Activated CD8-positive, alpha-beta T cell treated with anti-CD3 and anti-CD28 coated beads for 36 hours (primary cell): Measurements from ENCODE around the gene TYW3. TPM values are rescaled to one million over a fixed set of nuclear protein-coding genes. Genes with fewer than 3 reads are reported as not detected.

Experiments
- ATAC-seq: fragments of 200-7000 bp; cut with Tn5 transposase; one replicate; pipeline ENCODE4 v1.10.0; 2021; ENCODE audit warnings: mild to moderate bottlenecking, moderate library complexity
- CTCF ChIA-PET: fragments of 350-600 bp; sonication (Branson Sonifier 250); formaldehyde crosslinking; loops from one replicate; lab custom pipeline; 2021; ENCODE audit warnings: antibody characterized with exemption; lab: Charles Lee
- POLR2A ChIA-PET: fragments of 350-600 bp; sonication (Branson Sonifier 250); formaldehyde crosslinking; loops from one replicate; lab custom pipeline; 2021; ENCODE audit warnings: antibody characterized with exemption; lab: Charles Lee
- DNase-seq: peaks from one replicate; pipeline ENCODE4 v3.0.0-alpha.2; 2020
- H3K27ac Mint-ChIP-seq: one replicate; pipeline ENCODE4 v1.8.0; 2021; ENCODE audit warnings: mild to moderate bottlenecking, mixed read lengths
- H3K27me3 Mint-ChIP-seq: one replicate; pipeline ENCODE4 v1.8.0; 2021; ENCODE audit warnings: mixed read lengths
- H3K36me3 Mint-ChIP-seq: one replicate; pipeline ENCODE4 v1.8.0; 2021; ENCODE audit warnings: low read depth, mixed read lengths
- H3K4me1 Mint-ChIP-seq: one replicate; pipeline ENCODE4 v1.8.0; 2021; ENCODE audit warnings: low read depth, mixed read lengths
- H3K4me3 Mint-ChIP-seq: one replicate; pipeline ENCODE4 v1.8.0; 2021; ENCODE audit warnings: mild to moderate bottlenecking, moderate library complexity, mixed read lengths
- H3K9me3 Mint-ChIP-seq: one replicate; pipeline ENCODE4 v1.8.0; 2021; ENCODE audit warnings: mixed read lengths
- CTCF ChIP-seq: fragments of 200-600 bp; IDR thresholded peaks from one replicate; pipeline ENCODE4 v1.8.0; 2022; ENCODE audit warnings: antibody characterized with exemption, mild to moderate bottlenecking
- intact Hi-C: fragments of 100-400 bp; cut with micrococcal nuclease; formaldehyde crosslinking; loops from one replicate; pipeline ENCODE4 v1.10.0; 2022
- total RNA-seq, 2 experiments: library from RNA; stranded (reverse); gene quantifications; one replicate each; pipeline ENCODE4 v1.2.3, GENCODE V29; 2021

TYW3 gene
- total RNA-seq, 2 experiments from 2014 or later: 22.0 to 24.4 TPM

- H3K9me3 Mint-ChIP-seq: no peaks in the 10 kb centered on the region
- ATAC-seq: no peak
- no peak for TF ChIP-seq CTCF
- peaks cover 15% of the 10 kb centered on the region for H3K27me3 Mint-ChIP-seq
- H3K4me1 Mint-ChIP-seq: no peaks in the 10 kb centered on the region
- ChIA-PET CTCF (interaction anchor here (0.8 kb wide), 1 partner anchor 426 kb away, joined by 3 read pairs; no protein-coding TSS in a partner anchor), POLR2A (no interaction called here)
- H3K36me3 Mint-ChIP-seq: no peaks in the 10 kb centered on the region
- DNase-seq: no peak
- intact Hi-C loops: no loop called here
- no peak overlapping the region for H3K4me3 Mint-ChIP-seq
- no peak overlapping the region for H3K27ac Mint-ChIP-seq
These were observed 44.6 kb downstream of the TYW3 start for GRCh38 chr1:74777525-74777924.

- Mint-ChIP-seq H3K9me3 (no peaks in the 10 kb centered on the region), H3K27ac (no peak overlapping the region), H3K27me3 (peaks cover 9% of the 10 kb centered on the region), H3K4me3 (no peak overlapping the region), H3K4me1 (no peaks in the 10 kb centered on the region), H3K36me3 (no peaks in the 10 kb centered on the region)
- POLR2A ChIA-PET: no interaction called here
- CTCF ChIA-PET: no interaction called here
- no peak for DNase-seq
- no peak for TF ChIP-seq CTCF
- ATAC-seq: no peak
- intact Hi-C loops: no loop called here
These were observed 46.8 kb downstream of the TYW3 start for GRCh38 chr1:74779750-74780149.

- POLR2A ChIA-PET: no interaction called here
- no peak for TF ChIP-seq CTCF
These were observed 47.6 kb downstream of the TYW3 start for GRCh38 chr1:74780594-74780993.

GRCh38 chr1:74785944-74786343 lies 53.0 kb downstream of the TYW3 start:
- Mint-ChIP-seq H3K4me1 (no peaks in the 10 kb centered on the region), H3K27me3 (peaks cover 10% of the 10 kb centered on the region), H3K9me3 (no peaks in the 10 kb centered on the region), H3K36me3 (no peaks in the 10 kb centered on the region), H3K27ac (no peak overlapping the region), H3K4me3 (no peak overlapping the region)
- intact Hi-C loops: no loop called here
- TF ChIP-seq CTCF: no peak
- ATAC-seq: no peak
- CTCF ChIA-PET: interaction anchor here (1.8 kb wide), 1 partner anchor 13 kb away, joined by 5 read pairs; no protein-coding TSS in a partner anchor
- POLR2A ChIA-PET: no interaction called here
- no peak for DNase-seq

More at GRCh38 chr1:74780594-74780993, 47.6 kb downstream of the TYW3 start:
- H3K4me3 Mint-ChIP-seq: no peak overlapping the region
- H3K9me3 Mint-ChIP-seq: no peaks in the 10 kb centered on the region
- H3K27me3 Mint-ChIP-seq: peaks cover 9% of the 10 kb centered on the region
- CTCF ChIA-PET: interaction anchor here (2.1 kb wide), 1 partner anchor 8 kb away, joined by 6 read pairs; no protein-coding TSS in a partner anchor
- no peaks in the 10 kb centered on the region for H3K4me1 Mint-ChIP-seq
- ATAC-seq (no peak), DNase-seq (no peak)
- intact Hi-C loops: no loop called here
- H3K27ac Mint-ChIP-seq: no peak overlapping the region
- no peaks in the 10 kb centered on the region for H3K36me3 Mint-ChIP-seq

GRCh38 chr1:74790453-74790852 lies 57.5 kb downstream of the TYW3 start:
- ChIA-PET CTCF (no interaction called here), POLR2A (no interaction called here)
- TF ChIP-seq CTCF: no peak
- Mint-ChIP-seq H3K9me3 (no peaks in the 10 kb centered on the region), H3K4me1 (no peaks in the 10 kb centered on the region), H3K27me3 (peaks cover 10% of the 10 kb centered on the region), H3K36me3 (no peaks in the 10 kb centered on the region), H3K4me3 (no peak overlapping the region), H3K27ac (no peak overlapping the region)
- intact Hi-C loops: no loop called here
- ATAC-seq: no peak
- no peak for DNase-seq
